DMS53 treated with DMSO at 0.1 percent for 48 hours (cell line): ENCODE data around the gene UCHL3.
"Not testable (repeated sequence)": the region's sequence is repeated elsewhere in the genome, so short reads cannot be mapped to it uniquely, and the experiment has no call there.

Experiments
- DNase-seq: peaks from one replicate; lab custom pipeline; 2025; ENCODE audit not compliant: unreplicated experiment; lab: John Stamatoyannopoulos, UW

Gene UCHL3

GRCh38 chr13:75549262-75550158 lies at the start of gene UCHL3:
UCHL3 (plus strand) TSS chr13:75549791; CDS start chr13:75549821, 30 bp downstream.
- DNase-seq, result peak; percentile 62

GRCh38 chr13:75505327-75505726 lies 44.3 kb upstream of the UCHL3 start:
- no peak for DNase-seq

- no peak for DNase-seq
These were observed 43.6 kb upstream of the UCHL3 start for GRCh38 chr13:75506018-75506417.

- DNase-seq, result no peak
These were observed 42.3 kb upstream of the UCHL3 start for GRCh38 chr13:75507027-75508001.

- no peak for DNase-seq
These were observed 41.5 kb upstream of the UCHL3 start for GRCh38 chr13:75508002-75508548.

GRCh38 chr13:75511051-75511625 lies 38.5 kb upstream of the UCHL3 start:
- DNase-seq, result no peak

GRCh38 chr13:75512253-75512652 lies 37.3 kb upstream of the UCHL3 start:
- DNase-seq, result no peak

GRCh38 chr13:75513271-75513670 lies 36.3 kb upstream of the UCHL3 start:
- DNase-seq, result no peak

GRCh38 chr13:75514080-75514995 lies 35.3 kb upstream of the UCHL3 start:
- DNase-seq, result no peak

- no peak for DNase-seq
These were observed 31.0 kb upstream of the UCHL3 start for GRCh38 chr13:75518439-75519088.

GRCh38 chr13:75521956-75522355 lies 27.6 kb upstream of the UCHL3 start:
- no peak for DNase-seq

- no peak for DNase-seq
These were observed 19.0 kb upstream of the UCHL3 start for GRCh38 chr13:75530549-75530961.

- DNase-seq, result no peak
These were observed 15.7 kb upstream of the UCHL3 start for GRCh38 chr13:75533861-75534260.

- DNase-seq, result peak; percentile 58
These were observed 11.9 kb upstream of the UCHL3 start, which contains the start of gene COMMD6 for GRCh38 chr13:75537401-75538365. COMMD6 (minus strand) TSS chr13:75537841; CDS start chr13:75537805, 36 bp downstream.

- DNase-seq, result no peak
These were observed 8.3 kb upstream of the UCHL3 start for GRCh38 chr13:75541287-75541686.

GRCh38 chr13:75541961-75542360 lies 7.6 kb upstream of the UCHL3 start:
- no peak for DNase-seq

- DNase-seq, result no peak
These were observed 4.8 kb upstream of the UCHL3 start for GRCh38 chr13:75544681-75545330.

- not testable (repeated sequence) for DNase-seq
These were observed 4.2 kb upstream of the UCHL3 start for GRCh38 chr13:75545386-75545785.
